NCI-H187 treated with DMSO at 0.1 percent for 48 hours (cell line): ENCODE results near the gene TMEM208.
A peak's percentile ranks its signal among the peaks of the same experiment; 100 is the strongest.

Experiments used
- DNase-seq: peaks from one replicate; lab custom pipeline; 2025; lab: John Stamatoyannopoulos, UW

TMEM208 gene

GRCh38 chr16:67191995-67192681 lies 34.8 kb upstream of the TMEM208 start, which contains the start of gene E2F4:
Gene E2F4 (plus strand): TSS chr16:67192155. CDS start chr16:67192228, 73 bp downstream.
- DNase-seq = peak; percentile 54

GRCh38 chr16:67192781-67193361 lies 34.1 kb upstream of the TMEM208 start:
- no peak for DNase-seq

GRCh38 chr16:67193536-67193935 lies 33.4 kb upstream of the TMEM208 start:
- no peak for DNase-seq

- no peak for DNase-seq
These were observed 32.7 kb upstream of the TMEM208 start for GRCh38 chr16:67194260-67194659.

GRCh38 chr16:67195676-67196075 lies 31.3 kb upstream of the TMEM208 start:
- DNase-seq = no peak

GRCh38 chr16:67196881-67197280 lies 30.0 kb upstream of the TMEM208 start:
- no peak for DNase-seq

- no peak for DNase-seq
These were observed 29.2 kb upstream of the TMEM208 start for GRCh38 chr16:67197704-67198103.

- no peak for DNase-seq
These were observed 28.6 kb upstream of the TMEM208 start for GRCh38 chr16:67198238-67198734.

GRCh38 chr16:67199011-67199807 lies 27.7 kb upstream of the TMEM208 start, which contains the start of gene ELMO3:
Gene ELMO3 (plus strand): TSS chr16:67199131. CDS start chr16:67199327, 196 bp downstream.
- DNase-seq = no peak

- no peak for DNase-seq
These were observed 27.1 kb upstream of the TMEM208 start for GRCh38 chr16:67199808-67200198.

- DNase-seq = no peak
These were observed 26.4 kb upstream of the TMEM208 start for GRCh38 chr16:67200491-67200890.

GRCh38 chr16:67201411-67202345 lies 25.3 kb upstream of the TMEM208 start:
- no peak for DNase-seq

- DNase-seq = no peak
These were observed 24.5 kb upstream of the TMEM208 start for GRCh38 chr16:67202426-67202825.

- DNase-seq = no peak
These were observed 23.9 kb upstream of the TMEM208 start for GRCh38 chr16:67202956-67203493.

GRCh38 chr16:67204076-67204475 lies 22.9 kb upstream of the TMEM208 start:
- no peak for DNase-seq

GRCh38 chr16:67206129-67206837 lies 20.6 kb upstream of the TMEM208 start:
- no peak for DNase-seq

GRCh38 chr16:67206838-67207248 lies 20.1 kb upstream of the TMEM208 start:
- no peak for DNase-seq

- DNase-seq = no peak
These were observed 19.5 kb upstream of the TMEM208 start for GRCh38 chr16:67207249-67208091.

- no peak for DNase-seq
These were observed 18.6 kb upstream of the TMEM208 start for GRCh38 chr16:67208154-67208896.
